H9 (cell line): Measurements from ENCODE around the gene AP1S3. TPM values are rescaled to one million over a fixed set of nuclear protein-coding genes. Genes with fewer than 3 reads are reported as not detected.

Experiments
- DNase-seq: peaks from one replicate; pipeline ENCODE4 v3.0.0-alpha.2; 2017
- H2AFZ ChIP-seq: one replicate; pipeline ENCODE4 v1.6.1; 2013; ENCODE audit warnings: mild to moderate bottlenecking, low read length, control low read depth, moderate library complexity
- H2AK5ac ChIP-seq: 2 replicates; pipeline ENCODE4 v1.6.1; 2013; ENCODE audit warnings: low read length, control low read depth, mixed read lengths; ENCODE audit not compliant: insufficient read length
- H2BK120ac ChIP-seq: one replicate; pipeline ENCODE4 v1.6.1; 2013; ENCODE audit warnings: low read depth, mild to moderate bottlenecking, low read length, control low read depth, inconsistent platforms; ENCODE audit not compliant: poor library complexity, severe bottlenecking
- H2BK12ac ChIP-seq: 2 replicates; pipeline ENCODE4 v1.6.1; 2013; ENCODE audit warnings: low read length, control low read depth, mixed read lengths, low read depth; ENCODE audit not compliant: insufficient read length
- H2BK15ac ChIP-seq: 2 replicates; pipeline ENCODE4 v1.6.1; 2013; ENCODE audit warnings: low read depth, low read length, control low read depth
- H2BK20ac ChIP-seq: one replicate; pipeline ENCODE4 v1.6.1; 2013; ENCODE audit warnings: low read depth, mild to moderate bottlenecking, low read length, control low read depth, inconsistent platforms; ENCODE audit not compliant: poor library complexity, severe bottlenecking
- H2BK5ac ChIP-seq: 2 replicates; pipeline ENCODE4 v1.6.1; 2013; ENCODE audit warnings: low read length, control low read depth, mixed read lengths; ENCODE audit not compliant: insufficient read length
- H3K14ac ChIP-seq: 2 replicates; pipeline ENCODE4 v1.6.1; 2013; ENCODE audit warnings: low read length, control low read depth; ENCODE audit not compliant: insufficient read depth
- H3K18ac ChIP-seq: 2 replicates; pipeline ENCODE4 v1.6.1; 2013; ENCODE audit warnings: low read depth, mild to moderate bottlenecking, mixed read lengths, low read length, control low read depth; ENCODE audit not compliant: insufficient read length
- H3K23ac ChIP-seq: 2 replicates; pipeline ENCODE4 v1.6.1; 2013; ENCODE audit warnings: low read length, control low read depth, mixed read lengths, low read depth; ENCODE audit not compliant: insufficient read length
- H3K23me2 ChIP-seq: 2 replicates; pipeline ENCODE4 v1.6.1; 2013; ENCODE audit warnings: low read depth, mild to moderate bottlenecking, mixed read lengths, low read length, control low read depth; ENCODE audit not compliant: insufficient read length, poor library complexity, severe bottlenecking
- H3K27ac ChIP-seq: 2 replicates; pipeline ENCODE4 v1.5.1; 2013; ENCODE audit warnings: low read length, control low read depth, mixed read lengths, low read depth; ENCODE audit not compliant: insufficient read length
- H3K27me3 ChIP-seq: 2 replicates; pipeline ENCODE4 v1.6.1; 2013; ENCODE audit warnings: low read length, control low read depth, inconsistent platforms; ENCODE audit not compliant: insufficient read depth
- H3K4ac ChIP-seq: 2 replicates; pipeline ENCODE4 v1.6.1; 2013; ENCODE audit warnings: low read depth, mild to moderate bottlenecking, control low read depth, inconsistent platforms, low read length, moderate library complexity
- H3K4me1 ChIP-seq: 2 replicates; pipeline ENCODE4 v1.6.1; 2013; ENCODE audit warnings: low read length, control low read depth, inconsistent platforms; ENCODE audit not compliant: insufficient read depth
- H3K4me2 ChIP-seq: 2 replicates; pipeline ENCODE4 v1.6.1; 2013; ENCODE audit warnings: low read length, control low read depth, mixed read lengths; ENCODE audit not compliant: insufficient read length, insufficient read depth
- H3K56ac ChIP-seq: 2 replicates; pipeline ENCODE4 v1.6.1; 2013; ENCODE audit warnings: low read depth, mild to moderate bottlenecking, mixed read lengths, low read length, control low read depth; ENCODE audit not compliant: insufficient read length
- H3K79me1 ChIP-seq: 2 replicates; pipeline ENCODE4 v1.6.1; 2013; ENCODE audit warnings: low read depth, mild to moderate bottlenecking, moderate library complexity, low read length, control low read depth, inconsistent platforms; ENCODE audit not compliant: insufficient read depth, poor library complexity, severe bottlenecking
- H3K79me2 ChIP-seq: 2 replicates; pipeline ENCODE4 v1.6.1; 2013; ENCODE audit warnings: low read length, control low read depth, inconsistent platforms; ENCODE audit not compliant: insufficient read depth
- H3K9ac ChIP-seq: 2 replicates; pipeline ENCODE4 v1.6.1; 2013; ENCODE audit warnings: low read length, control low read depth, mixed read lengths; ENCODE audit not compliant: insufficient read length; ENCODE audit errors: extremely low read depth
- H3K9me3 ChIP-seq: one replicate; pipeline ENCODE4 v1.6.1; 2013; ENCODE audit warnings: low read depth, low read length, inconsistent platforms; ENCODE audit not compliant: control insufficient read depth
- H3T11ph ChIP-seq: one replicate; pipeline ENCODE4 v1.6.1; 2013; ENCODE audit warnings: mild to moderate bottlenecking, low read length, control low read depth, inconsistent platforms
- H4K20me1 ChIP-seq: one replicate; pipeline ENCODE4 v1.6.1; 2013; ENCODE audit not compliant: control insufficient read depth, insufficient read length, insufficient read depth
- H4K5ac ChIP-seq: 2 replicates; pipeline ENCODE4 v1.6.1; 2013; ENCODE audit warnings: low read depth, mild to moderate bottlenecking, mixed read lengths, low read length, control low read depth; ENCODE audit not compliant: insufficient read length
- H4K8ac ChIP-seq: replicated peaks from 2 replicates; pipeline ENCODE4 v1.6.1; 2013; ENCODE audit warnings: low read length, control low read depth, mixed read lengths, low read depth; ENCODE audit not compliant: insufficient read length
- H4K91ac ChIP-seq: 2 replicates; pipeline ENCODE4 v1.6.1; 2013; ENCODE audit warnings: low read depth, mild to moderate bottlenecking, moderate library complexity, mixed read lengths, low read length, control low read depth; ENCODE audit not compliant: insufficient read length
- H3K27ac Mint-ChIP-seq, 3 experiments: 2 replicates in 2 of 3; 3 replicates in 1 of 3; pipeline ENCODE4 v1.8.0; 2020 to 2021; ENCODE audit warnings: mixed read lengths in 3 of 3, mild to moderate bottlenecking in 1 of 3, moderate library complexity in 1 of 3
- H3K27me3 Mint-ChIP-seq: 2 replicates; pipeline ENCODE4 v1.8.0; 2021; ENCODE audit warnings: low read depth, mild to moderate bottlenecking, moderate library complexity, mixed read lengths
- H3K36me3 Mint-ChIP-seq, 3 experiments: 2 replicates in 2 of 3; 3 replicates in 1 of 3; pipeline ENCODE4 v1.8.0; 2020 to 2021; ENCODE audit warnings: low read depth in 3 of 3, mixed read lengths in 3 of 3; ENCODE audit not compliant: insufficient read depth in 1 of 3
- H3K4me1 Mint-ChIP-seq, 2 experiments: 2 replicates each; pipeline ENCODE4 v1.8.0; 2020; ENCODE audit warnings: mixed read lengths in 2 of 2
- H3K4me3 Mint-ChIP-seq, 2 experiments: 2 replicates in 1 of 2; 3 replicates in 1 of 2; pipeline ENCODE4 v1.8.0; 2020 to 2021; ENCODE audit warnings: mild to moderate bottlenecking in 2 of 2, mixed read lengths in 2 of 2, moderate library complexity in 1 of 2
- H3K9me3 Mint-ChIP-seq, 2 experiments: 2 replicates in 1 of 2; 3 replicates in 1 of 2; pipeline ENCODE4 v1.8.0; 2020; ENCODE audit warnings: mild to moderate bottlenecking in 2 of 2, mixed read lengths in 2 of 2, moderate library complexity in 1 of 2
- WGBS: extraction: QIAGEN DNeasy Blood & Tissue Kit; methylation state at CpG from one replicate; pipeline ENCODE4 v1.1.7; 2013; ENCODE audit warnings: missing lambda C conversion rate, low lambda C conversion rate, mixed read lengths; ENCODE audit not compliant: insufficient read length; ENCODE audit errors: extremely low coverage; 5-methylcytosine and 5-hydroxymethylcytosine counted together
- total RNA-seq: library from RNA; stranded (reverse); gene quantifications from 2 replicates; pipeline ENCODE4 v1.2.1, GENCODE V29; 2021
- TF ChIP-seq, protein P1 (sequence below): fragments of 200-600 bp; sonication (generic); conservative IDR thresholded peaks from 3 replicates; pipeline ENCODE4 v1.8.0; 2021; ENCODE audit warnings: antibody characterized with exemption, mild to moderate bottlenecking

The AP1S3 gene
- total RNA-seq, 1 experiment from 2014 or later = 8.7 TPM

DNA sequence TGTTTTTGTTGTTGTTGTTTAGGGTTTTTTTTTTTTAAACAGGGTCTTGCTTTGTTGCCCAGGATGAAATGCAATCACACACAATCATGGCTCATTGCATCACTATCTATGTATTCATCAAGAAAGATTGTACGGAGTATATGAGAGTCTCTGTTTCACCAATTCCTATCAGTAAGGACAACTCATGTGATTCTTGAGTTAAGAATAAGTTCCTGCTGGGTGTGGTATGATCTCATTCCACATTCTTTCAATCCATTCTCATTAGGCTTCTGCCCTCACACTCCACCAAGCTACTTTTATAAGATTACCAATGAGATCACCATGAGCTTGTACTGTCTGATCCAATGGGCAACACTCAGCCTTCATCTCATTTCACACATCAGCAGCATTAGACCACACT lies 9.1 kb upstream of the AP1S3 start:
- Histone ChIP-seq H3K9ac (no peak overlapping the region), H2BK15ac (no peak overlapping the region)

More for the DNA sequence above, 9.1 kb upstream of the AP1S3 start:
- Histone ChIP-seq H3K27ac (no peak overlapping the region), H4K20me1 (no peaks in the 10 kb centered on the region), H3K18ac (no peak overlapping the region), H3K27me3 (no peaks in the 10 kb centered on the region), H3K23me2 (no peaks in the 10 kb centered on the region), H4K5ac (no peak overlapping the region), H4K91ac (no peak overlapping the region), H3T11ph (no peak overlapping the region), H3K56ac (no peak overlapping the region), H3K23ac (no peak overlapping the region), H3K4me1 (no peaks in the 10 kb centered on the region), H4K8ac (no peak overlapping the region), H2BK5ac (no peak overlapping the region), H3K79me2 (no peaks in the 10 kb centered on the region), H3K9me3 (peaks cover 14% of the 10 kb centered on the region), H2BK20ac (no peak overlapping the region), H3K4me2 (no peak overlapping the region), H2BK120ac (no peak overlapping the region), H2AFZ (no peak overlapping the region), H3K4ac (no peak overlapping the region), H2BK12ac (no peak overlapping the region), H3K79me1 (no peaks in the 10 kb centered on the region), H2AK5ac (no peak overlapping the region), H3K14ac (no peak overlapping the region)
- H3K4me3 Mint-ChIP-seq = no peak overlapping the region
- WGBS = no CpG with 5 or more reads among the region's 1 CpG
- peaks cover 21 to 26% (median 23%) of the 10 kb centered on the region in 3 experiments for H3K36me3 Mint-ChIP-seq
- no peak for DNase-seq
- no peaks in the 10 kb centered on the region; the same call in 1 of the 2 replicates for H3K27me3 Mint-ChIP-seq
- TF ChIP-seq, protein P1, sequence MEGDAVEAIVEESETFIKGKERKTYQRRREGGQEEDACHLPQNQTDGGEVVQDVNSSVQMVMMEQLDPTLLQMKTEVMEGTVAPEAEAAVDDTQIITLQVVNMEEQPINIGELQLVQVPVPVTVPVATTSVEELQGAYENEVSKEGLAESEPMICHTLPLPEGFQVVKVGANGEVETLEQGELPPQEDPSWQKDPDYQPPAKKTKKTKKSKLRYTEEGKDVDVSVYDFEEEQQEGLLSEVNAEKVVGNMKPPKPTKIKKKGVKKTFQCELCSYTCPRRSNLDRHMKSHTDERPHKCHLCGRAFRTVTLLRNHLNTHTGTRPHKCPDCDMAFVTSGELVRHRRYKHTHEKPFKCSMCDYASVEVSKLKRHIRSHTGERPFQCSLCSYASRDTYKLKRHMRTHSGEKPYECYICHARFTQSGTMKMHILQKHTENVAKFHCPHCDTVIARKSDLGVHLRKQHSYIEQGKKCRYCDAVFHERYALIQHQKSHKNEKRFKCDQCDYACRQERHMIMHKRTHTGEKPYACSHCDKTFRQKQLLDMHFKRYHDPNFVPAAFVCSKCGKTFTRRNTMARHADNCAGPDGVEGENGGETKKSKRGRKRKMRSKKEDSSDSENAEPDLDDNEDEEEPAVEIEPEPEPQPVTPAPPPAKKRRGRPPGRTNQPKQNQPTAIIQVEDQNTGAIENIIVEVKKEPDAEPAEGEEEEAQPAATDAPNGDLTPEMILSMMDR = no peak
- peaks cover 17 to 30% of the 10 kb centered on the region in 2 experiments for H3K9me3 Mint-ChIP-seq
- no peak overlapping the region for H3K27ac Mint-ChIP-seq
- no peaks in the 10 kb centered on the region for H3K4me1 Mint-ChIP-seq
